A673 (cell line): Measurements from ENCODE around the gene HINT3. TPM values are rescaled to one million over a fixed set of nuclear protein-coding genes. Genes with fewer than 3 reads are reported as not detected.

Source experiments
- BruUV-seq: library from RNA; stranded (reverse); fragments of 400-500 nt; replicated peaks from 2 replicates; lab custom pipeline; 2021; lab: Mats Ljungman, UMichigan
- CTCF ChIA-PET: fragments of 300-600 bp; sonication (Branson Sonifier 250); formaldehyde crosslinking; loops from one replicate; lab custom pipeline; 2022; ENCODE audit warnings: antibody characterized with exemption; lab: Charles Lee
- POLR2A ChIA-PET: fragments of 300-600 bp; sonication (Branson Sonifier 250); formaldehyde crosslinking; loops from one replicate; lab custom pipeline; 2022; ENCODE audit warnings: antibody characterized with exemption; ENCODE audit not compliant: low non-redundant PET; lab: Charles Lee
- DNase-seq: peaks from one replicate; pipeline ENCODE4 v3.0.0-alpha.2; 2015; ENCODE audit warnings: low spot score
- H3K27ac ChIP-seq: fragments of 200-600 bp; sonication (generic); 2 replicates; pipeline ENCODE4 v1.5.1; 2016; ENCODE audit warnings: mixed run types, low read depth, mild to moderate bottlenecking, mixed read lengths, antibody characterized with exemption, low read length; ENCODE audit not compliant: poor library complexity, severe bottlenecking
- H3K27me3 ChIP-seq: fragments of 200-600 bp; sonication (generic); replicated peaks from 2 replicates; pipeline ENCODE4 v1.6.1; 2017; ENCODE audit warnings: mixed run types, low read depth, mild to moderate bottlenecking, mixed read lengths, antibody characterized with exemption, low read length; ENCODE audit not compliant: insufficient read depth, poor library complexity
- H3K36me3 ChIP-seq: fragments of 200-600 bp; sonication (generic); 2 replicates; pipeline ENCODE4 v1.6.1; 2016; ENCODE audit warnings: mixed run types, mild to moderate bottlenecking, mixed read lengths, antibody characterized with exemption, low read length; ENCODE audit not compliant: insufficient read depth, poor library complexity, severe bottlenecking
- H3K4me1 ChIP-seq: fragments of 200-600 bp; sonication (generic); 2 replicates; pipeline ENCODE4 v1.6.1; 2017; ENCODE audit warnings: mixed run types, mild to moderate bottlenecking, mixed read lengths, antibody characterized with exemption, low read length; ENCODE audit not compliant: insufficient read depth, poor library complexity, severe bottlenecking
- H3K4me3 ChIP-seq: fragments of 200-600 bp; sonication (generic); 2 replicates; pipeline ENCODE4 v1.5.1; 2016; ENCODE audit warnings: low read depth, mixed run types, mild to moderate bottlenecking, mixed read lengths, low read length; ENCODE audit not compliant: poor library complexity, severe bottlenecking
- H3K9me3 ChIP-seq: fragments of 200-600 bp; sonication (generic); 2 replicates; pipeline ENCODE4 v1.6.1; 2016; ENCODE audit warnings: mixed run types, low read depth, mild to moderate bottlenecking, mixed read lengths, antibody characterized with exemption, low read length; ENCODE audit not compliant: poor library complexity, severe bottlenecking
- CTCF ChIP-seq: fragments of 300-800, 200-600 bp; sonication (generic); conservative IDR thresholded peaks from 2 replicates; pipeline ENCODE4 v1.5.1; 2017; ENCODE audit warnings: low read depth, mild to moderate bottlenecking, antibody characterized with exemption, low read length, moderate library complexity, mixed read lengths
- EZH2 ChIP-seq: fragments of 200-600 bp; sonication (generic); IDR thresholded peaks from 2 replicates; pipeline ENCODE4 v1.6.1; 2017; ENCODE audit warnings: borderline replicate concordance, low read depth, mild to moderate bottlenecking, mixed read lengths, antibody characterized with exemption, low read length; ENCODE audit not compliant: poor library complexity, severe bottlenecking
- intact Hi-C: fragments of 100-400 bp; cut with micrococcal nuclease; formaldehyde crosslinking; loops from one replicate; pipeline ENCODE4 v1.10.0; 2022; ENCODE audit not compliant: unreplicated experiment
- total RNA-seq: library from RNA; stranded (reverse); gene quantifications from 2 replicates; pipeline ENCODE4 v1.2.3, GENCODE V29; 2021

Gene HINT3
- total RNA-seq, 1 experiment from 2014 or later, result 15.8 TPM

GRCh38 chr6:125959041-125959440, 2.5 kb downstream of the HINT3 start:
- no peak for DNase-seq
- no TSS peak for BruUV-seq
- Histone ChIP-seq H3K36me3 (no peaks in the 10 kb centered on the region), H3K4me3 (no peak overlapping the region), H3K27ac (no peak overlapping the region), H3K4me1 (peaks cover 13% of the 10 kb centered on the region), H3K27me3 (no peaks in the 10 kb centered on the region), H3K9me3 (no peaks in the 10 kb centered on the region)
- ChIA-PET CTCF (no interaction called here), POLR2A (no interaction called here)
- no peak for TF ChIP-seq EZH2
- TF ChIP-seq CTCF, result no peak
- intact Hi-C loops, result no loop called here

GRCh38 chr6:125961117-125961516, 4.5 kb downstream of the HINT3 start:
- Histone ChIP-seq H3K4me1 (peaks cover 11% of the 10 kb centered on the region), H3K9me3 (no peaks in the 10 kb centered on the region), H3K27ac (no peak overlapping the region), H3K4me3 (no peak overlapping the region), H3K36me3 (no peaks in the 10 kb centered on the region), H3K27me3 (no peaks in the 10 kb centered on the region)
- no TSS peak for BruUV-seq
- TF ChIP-seq CTCF (no peak), EZH2 (no peak)
- CTCF ChIA-PET, result no interaction called here
- intact Hi-C loops, result no loop called here
- no peak for DNase-seq
- POLR2A ChIA-PET, result no interaction called here

- Histone ChIP-seq H3K9me3 (no peaks in the 10 kb centered on the region), H3K4me1 (peaks cover 14% of the 10 kb centered on the region), H3K27ac (no peak overlapping the region), H3K36me3 (no peaks in the 10 kb centered on the region), H3K27me3 (no peaks in the 10 kb centered on the region), H3K4me3 (no peak overlapping the region)
- DNase-seq, result no peak
- TF ChIP-seq CTCF (no peak), EZH2 (no peak)
- ChIA-PET POLR2A (no interaction called here), CTCF (no interaction called here)
- BruUV-seq, result no TSS peak
- intact Hi-C loops, result no loop called here
These were observed 6.4 kb downstream of the HINT3 start for GRCh38 chr6:125962900-125963497.
